Esophagus mucosa (tissue), 1 donor: ENCODE data around the gene YPEL1. TPM values are rescaled to one million over a fixed set of nuclear protein-coding genes. Genes with fewer than 3 reads are reported as not detected.
"Not testable (repeated sequence)": the region's sequence is repeated elsewhere in the genome, so short reads cannot be mapped to it uniquely, and the experiment has no call there.

Experiments
- ATAC-seq: fragments of 200-7000 bp; cut with Tn5 transposase; one replicate; pipeline ENCODE4 v1.9.1; 2020
- total RNA-seq: library from RNA; stranded (reverse); gene quantifications from one replicate; pipeline ENCODE4 v1.2.4, GENCODE V29; 2023
- donor health status: DM: yes; HTN: yes; CAD: no.

The YPEL1 gene
- total RNA-seq, 1 donor from 2014 or later, result 0.36 TPM

- peak; percentile 20 for ATAC-seq
Observed at GRCh38 chr22:21753374-21754111, 17.9 kb upstream of the YPEL1 start.

- no peak for ATAC-seq
Observed at GRCh38 chr22:21752276-21752675, 16.7 kb upstream of the YPEL1 start.

DNA sequence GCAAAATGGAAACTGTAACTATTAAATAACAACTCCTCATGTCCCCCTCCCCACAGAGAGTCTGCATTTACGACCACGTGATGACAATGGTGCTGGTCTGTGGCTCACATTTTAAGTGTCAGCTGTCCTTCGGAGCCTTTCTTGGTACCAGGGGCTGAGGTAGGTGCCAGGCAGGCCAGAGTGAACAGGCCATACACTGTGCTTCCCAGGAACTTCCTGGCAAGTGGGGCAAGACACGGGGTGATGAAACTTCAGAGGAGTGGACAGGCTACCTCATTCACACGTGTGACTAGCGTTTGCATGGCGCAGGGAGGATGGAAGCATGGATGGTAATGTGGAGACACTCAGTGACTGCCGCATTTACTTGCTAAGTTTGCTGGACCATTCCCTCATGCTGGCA, 10.4 kb upstream of the YPEL1 start:
- ATAC-seq, result no peak

DNA sequence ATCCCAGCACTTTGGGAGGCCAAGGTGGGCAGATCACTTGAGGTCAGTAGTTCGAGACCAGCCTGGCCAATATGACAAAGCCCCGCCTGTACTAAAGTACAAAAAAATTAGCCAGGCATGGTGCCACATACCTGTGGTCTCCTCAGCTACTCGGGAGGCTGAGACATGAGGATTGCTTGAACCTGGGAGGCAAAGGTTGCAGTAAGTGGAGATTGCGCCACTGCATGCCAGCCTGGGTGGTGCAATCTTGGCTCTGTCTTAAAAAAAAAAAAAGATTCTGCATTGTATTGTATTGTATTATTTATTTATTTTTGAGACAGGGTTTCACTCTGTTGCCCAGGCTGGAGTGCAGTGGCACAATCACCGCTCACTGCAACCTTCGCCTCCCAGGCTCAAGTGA, 9.3 kb upstream of the YPEL1 start:
- ATAC-seq, result not testable (repeated sequence)

GRCh38 chr22:21741790-21742189, 6.2 kb upstream of the YPEL1 start:
- ATAC-seq, result peak; percentile 52

- no peak for ATAC-seq
Observed at GRCh38 chr22:21741059-21741458, 5.5 kb upstream of the YPEL1 start.

GRCh38 chr22:21739828-21740377, 4.3 kb upstream of the YPEL1 start:
- ATAC-seq, result no peak

GRCh38 chr22:21738966-21739365, 3.4 kb upstream of the YPEL1 start:
- ATAC-seq, result no peak

DNA sequence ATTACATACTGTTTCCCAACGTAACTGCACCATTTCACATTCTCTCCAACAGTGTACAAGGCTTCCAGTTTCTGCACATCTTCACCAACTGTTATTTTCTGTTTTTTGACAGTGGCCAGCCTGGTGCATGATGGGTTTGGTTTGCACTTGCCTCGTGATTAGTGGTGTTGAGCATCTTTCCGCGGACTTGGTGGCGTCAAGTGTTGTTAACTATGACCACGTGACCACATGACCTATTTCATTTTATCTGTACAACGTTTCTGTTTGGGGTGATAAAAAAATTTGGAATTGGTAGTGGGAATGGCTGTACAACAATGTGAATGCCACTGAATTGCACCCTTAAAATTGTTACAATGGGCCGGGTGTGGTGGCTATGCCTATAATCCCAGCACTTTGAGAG, 2.5 kb upstream of the YPEL1 start:
- no peak for ATAC-seq

GRCh38 chr22:21736948-21737347, 1.4 kb upstream of the YPEL1 start:
- ATAC-seq, result no peak

DNA sequence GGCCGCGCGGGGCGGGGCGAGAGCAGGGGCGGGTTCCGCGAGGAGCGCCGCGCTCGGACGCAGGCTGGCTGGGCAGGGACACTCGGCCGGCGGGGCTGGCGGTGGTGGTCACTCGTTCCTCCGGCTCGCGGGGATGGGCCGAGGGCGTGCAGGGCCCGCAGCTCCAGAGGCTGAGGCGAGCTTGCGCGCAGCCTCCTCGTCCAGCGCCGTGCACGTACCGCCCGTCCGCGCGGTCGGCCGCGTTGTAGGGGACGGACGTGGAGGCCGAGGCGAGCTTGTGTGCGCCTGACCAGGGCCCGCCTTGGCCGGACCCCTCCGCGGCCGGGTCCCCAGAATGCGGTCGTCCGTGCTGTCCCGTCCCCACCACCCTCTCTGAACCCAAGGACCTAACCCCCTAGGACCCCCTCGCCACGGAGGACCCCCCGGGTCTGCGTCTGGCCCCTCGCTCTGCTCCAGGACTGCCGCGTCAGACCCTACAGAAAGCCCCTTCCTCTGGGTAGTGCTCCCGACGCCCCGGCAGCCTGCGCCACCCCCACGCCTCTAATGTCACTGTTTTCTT, 569 bp upstream of the YPEL1 start:
- ATAC-seq, result peak; percentile 30

DNA sequence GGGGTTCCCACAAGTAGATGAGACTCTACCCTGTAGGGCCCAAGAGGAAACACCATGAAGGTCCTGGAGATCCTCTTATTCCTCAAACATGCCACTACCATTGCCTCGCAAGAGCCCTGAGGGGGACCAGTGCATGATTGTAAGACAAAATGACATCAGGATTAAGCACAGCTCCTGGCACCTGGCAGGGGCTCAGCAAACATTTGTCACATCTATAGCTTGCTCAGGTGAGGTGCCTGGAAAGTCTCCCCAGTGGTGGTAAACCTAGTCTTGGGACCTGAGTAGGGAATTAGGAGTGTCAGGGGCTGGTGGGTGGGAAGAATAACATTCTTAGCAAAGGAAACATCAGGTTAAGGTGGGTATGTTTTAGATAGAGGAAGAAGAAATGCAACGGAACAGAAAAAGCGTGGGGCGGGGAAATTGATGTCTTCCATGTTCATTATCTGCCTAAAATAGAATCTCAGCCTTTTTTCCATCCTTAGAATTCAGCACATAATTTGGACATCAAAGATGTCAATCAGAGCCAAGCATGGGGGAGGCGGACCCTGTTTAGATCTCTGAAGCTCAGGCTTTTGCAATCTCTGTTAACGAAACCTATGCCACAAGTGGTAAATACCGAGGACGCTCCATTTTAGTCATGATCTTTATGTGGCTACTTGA, 924 bp downstream of the YPEL1 start:
- no peak for ATAC-seq

GRCh38 chr22:21731503-21731902, 4.1 kb downstream of the YPEL1 start:
- ATAC-seq, result no peak

DNA sequence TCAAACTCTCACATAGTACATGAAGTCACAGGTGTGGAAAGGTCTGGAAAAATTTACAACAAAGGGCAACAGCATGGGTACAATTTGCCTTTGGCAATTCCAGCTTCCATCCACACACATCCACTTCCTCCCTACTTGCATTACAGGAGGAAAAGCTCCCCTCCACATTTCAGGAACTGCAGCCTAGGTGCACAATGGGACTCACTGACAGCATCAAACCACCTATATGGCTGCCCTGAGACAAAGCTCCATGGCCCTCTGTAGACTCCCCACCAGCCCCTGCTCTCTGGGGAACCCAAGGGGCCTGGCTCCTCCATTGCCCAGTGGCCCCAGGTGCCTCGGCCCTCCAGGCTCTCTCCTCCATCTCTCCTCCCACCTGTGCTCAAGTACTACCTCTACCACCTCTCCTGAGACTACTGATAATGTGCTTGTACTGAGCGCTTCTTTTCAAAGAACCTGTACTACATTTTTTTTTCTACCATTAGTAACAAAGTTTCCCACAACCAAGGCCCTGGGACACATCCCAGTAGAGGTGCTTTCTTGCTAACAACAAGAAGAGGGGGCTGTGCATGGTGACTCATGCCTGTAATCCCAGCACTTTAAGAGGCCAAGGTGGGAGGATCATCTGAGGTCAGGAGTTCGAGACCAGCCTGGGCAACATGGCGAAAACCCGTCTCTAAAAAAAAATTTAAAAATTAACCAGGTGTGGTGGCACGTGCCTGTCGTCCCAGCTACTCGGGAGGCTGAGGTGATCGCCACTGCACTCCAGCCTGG, 4.9 kb downstream of the YPEL1 start:
- ATAC-seq, result no peak

DNA sequence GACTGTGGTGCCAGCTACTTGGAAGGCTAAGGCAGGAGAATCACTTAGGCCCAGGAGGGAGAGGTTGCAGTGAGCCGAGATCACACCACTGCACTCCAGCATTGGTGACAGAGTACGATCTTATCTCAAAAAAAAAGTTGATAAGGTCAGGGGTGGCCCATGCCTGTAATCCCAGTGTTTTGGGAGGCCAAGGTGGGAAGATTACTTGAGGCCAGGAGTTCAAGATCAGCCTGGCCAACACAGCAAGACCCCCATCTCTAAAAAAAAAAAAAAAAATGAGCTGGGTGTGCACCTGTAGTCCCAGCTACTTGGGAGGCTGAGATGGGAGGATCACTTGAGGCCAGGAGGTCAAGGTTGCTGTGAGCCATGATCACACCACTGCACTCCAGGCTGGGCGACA, 6.4 kb downstream of the YPEL1 start:
- not testable (repeated sequence) for ATAC-seq

DNA sequence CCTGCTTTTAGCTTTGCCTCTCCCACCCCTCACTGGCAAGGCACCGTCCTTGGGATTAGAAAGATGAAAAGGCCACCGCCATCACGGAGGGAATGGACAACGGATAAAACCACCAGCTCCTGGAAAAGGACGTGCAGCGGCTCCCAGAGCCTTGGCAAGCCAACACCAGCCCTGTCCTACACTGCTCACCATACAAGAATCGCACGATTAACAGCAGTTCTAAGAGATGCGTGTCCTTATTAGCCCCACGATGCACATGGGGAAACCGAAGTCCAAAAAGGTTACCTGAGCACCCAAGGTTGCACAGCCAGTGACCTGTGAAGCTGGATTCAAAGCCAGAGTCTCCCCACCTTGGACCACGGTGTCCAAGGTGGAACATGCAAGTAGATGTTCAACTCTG, 7.3 kb downstream of the YPEL1 start:
- ATAC-seq, result no peak

DNA sequence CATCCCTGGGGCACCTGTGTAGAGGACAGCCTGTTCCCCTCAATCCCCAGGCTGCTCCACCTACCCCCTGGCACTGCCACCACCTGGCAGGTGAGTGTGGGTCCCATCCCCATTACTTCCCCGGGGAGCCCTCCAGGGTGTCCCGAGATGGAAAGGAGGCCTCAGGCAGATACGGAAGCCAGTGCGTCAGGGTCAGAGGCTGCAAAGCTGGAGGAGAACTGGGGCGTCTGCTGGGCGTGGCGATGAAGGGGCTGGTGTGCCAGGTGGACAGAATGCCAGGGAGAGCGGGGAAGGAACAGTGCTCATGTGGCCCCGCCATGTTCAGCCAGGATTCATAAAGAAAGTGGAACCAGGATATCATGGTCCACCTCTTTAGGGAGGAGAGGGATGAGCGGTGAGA, 7.8 kb downstream of the YPEL1 start:
- ATAC-seq, result no peak

DNA sequence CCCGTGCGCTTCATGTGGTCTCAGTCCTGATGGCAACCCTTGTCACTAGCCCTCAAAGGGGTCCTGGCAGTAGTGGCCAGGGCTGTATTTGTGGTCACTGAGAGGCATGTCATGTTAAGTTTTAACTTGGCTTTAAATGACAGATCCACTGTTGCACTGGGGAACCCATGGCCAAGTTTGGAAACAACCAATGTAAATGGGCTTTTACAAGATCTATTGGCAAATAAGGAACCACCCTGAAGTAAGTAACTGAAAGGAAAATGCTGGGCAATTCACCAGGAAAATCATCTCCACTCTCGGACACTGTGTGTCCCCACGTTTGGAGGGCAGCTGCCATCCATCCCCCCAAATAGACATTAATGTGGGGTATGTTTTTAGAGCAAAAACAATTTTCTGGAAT, 8.4 kb downstream of the YPEL1 start:
- no peak for ATAC-seq

GRCh38 chr22:21726650-21727049, 8.9 kb downstream of the YPEL1 start:
- peak; percentile 70 for ATAC-seq

DNA sequence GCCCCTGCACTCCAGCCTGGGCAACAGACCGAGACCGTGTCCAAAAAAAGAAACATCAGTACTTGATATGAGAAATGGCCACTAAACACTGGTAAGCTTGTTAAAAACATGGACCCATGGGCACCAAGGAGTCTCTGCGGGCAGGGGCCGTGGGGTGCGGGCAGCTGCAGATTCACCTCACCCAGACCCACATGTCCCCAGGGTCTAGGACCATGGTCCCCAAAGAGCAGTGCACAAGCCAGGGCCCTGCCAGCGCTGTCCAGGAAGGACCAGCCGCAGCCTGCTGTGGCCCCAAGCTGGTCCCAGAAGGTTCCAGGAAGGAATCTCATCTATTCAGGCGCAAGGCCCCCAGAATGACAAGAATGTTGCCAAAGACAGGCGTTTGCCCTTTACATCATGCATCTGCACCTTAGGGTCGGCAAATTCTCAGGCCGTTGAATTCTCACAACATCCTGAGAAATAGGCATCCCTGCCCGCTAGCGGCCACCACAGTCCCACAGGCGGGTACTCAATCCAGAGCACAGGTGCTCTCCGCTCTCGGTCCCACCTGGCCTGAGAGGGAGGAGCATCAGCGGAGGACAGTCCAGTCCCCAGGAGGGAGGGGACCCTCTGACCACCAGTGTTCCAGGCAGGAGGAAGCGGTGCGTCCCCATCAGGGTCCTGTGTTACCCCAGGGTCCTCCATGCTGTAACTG, 9.5 kb downstream of the YPEL1 start:
- ATAC-seq, result peak; percentile 19

- ATAC-seq, result not testable (repeated sequence)
Observed at GRCh38 chr22:21724496-21724895, 11.1 kb downstream of the YPEL1 start.

DNA sequence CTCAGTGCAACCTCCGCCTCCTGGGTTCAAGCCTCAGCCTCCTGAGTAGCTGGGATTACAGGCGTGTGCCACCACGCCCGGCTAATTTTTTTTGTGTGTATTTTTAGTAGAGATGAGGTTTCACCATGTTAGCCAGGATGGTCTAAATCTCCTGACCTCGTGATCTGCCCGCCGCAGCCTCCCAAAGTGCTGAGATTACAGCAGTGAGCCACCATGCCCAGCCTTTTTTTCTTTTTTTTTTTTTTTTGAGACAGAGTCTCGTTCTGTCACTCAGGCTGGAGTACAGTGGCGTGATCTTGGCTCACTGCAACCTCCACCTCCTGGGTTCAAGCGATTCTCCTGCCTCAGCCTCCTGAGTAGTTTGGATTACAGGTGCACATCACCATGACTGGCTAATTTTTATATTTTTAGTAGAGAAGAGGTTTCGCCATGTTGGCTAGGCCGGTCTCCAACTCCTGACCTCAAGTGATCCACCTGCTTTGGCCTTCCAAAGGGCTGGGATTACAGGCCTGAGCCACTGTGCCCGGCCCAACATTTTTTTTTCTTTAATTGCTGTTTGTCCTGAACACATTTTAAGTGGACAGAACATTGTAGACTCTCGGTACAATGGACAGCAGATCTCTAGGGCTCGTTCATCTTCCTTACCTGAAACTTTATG, 14.3 kb downstream of the YPEL1 start:
- ATAC-seq, result not testable (repeated sequence)
